Smooth muscle cell (in vitro differentiated cells): ENCODE data around the gene TOPORS. TPM values are rescaled to one million over a fixed set of nuclear protein-coding genes. Genes with fewer than 3 reads are reported as not detected.
"Not testable (repeated sequence)": the region's sequence is repeated elsewhere in the genome, so short reads cannot be mapped to it uniquely, and the experiment has no call there.

Source experiments
- DNase-seq: peaks from one replicate; lab custom pipeline; 2025; ENCODE audit not compliant: unreplicated experiment; lab: John Stamatoyannopoulos, UW
- H2AFZ ChIP-seq: fragments of 200-600 bp; sonication (generic); 2 replicates; pipeline ENCODE4 v1.6.0; 2016; ENCODE audit warnings: antibody characterized with exemption, low read depth, mild to moderate bottlenecking
- H3F3A ChIP-seq: fragments of 200-600 bp; sonication (generic); 2 replicates; pipeline ENCODE4 v1.6.0; 2017; ENCODE audit warnings: antibody characterized with exemption, low read depth
- H3K27ac ChIP-seq: fragments of 200-600 bp; sonication (generic); 2 replicates; pipeline ENCODE4 v1.5.1; 2016; ENCODE audit warnings: low read depth, mild to moderate bottlenecking
- H3K27me3 ChIP-seq: fragments of 200-600 bp; sonication (generic); 2 replicates; pipeline ENCODE4 v1.6.1; 2016; ENCODE audit warnings: low read depth, mild to moderate bottlenecking
- H3K36me3 ChIP-seq: fragments of 200-600 bp; sonication (generic); 2 replicates; pipeline ENCODE4 v1.5.1; 2016; ENCODE audit warnings: low read depth
- H3K4me1 ChIP-seq: fragments of 200-600 bp; sonication (generic); 2 replicates; pipeline ENCODE4 v1.5.1; 2016; ENCODE audit warnings: low read depth
- H3K4me2 ChIP-seq: fragments of 200-600 bp; sonication (generic); 2 replicates; pipeline ENCODE4 v1.6.0; 2016; ENCODE audit warnings: mild to moderate bottlenecking
- H3K4me3 ChIP-seq: fragments of 200-600 bp; sonication (generic); 2 replicates; pipeline ENCODE4 v1.5.1; 2016; ENCODE audit warnings: mild to moderate bottlenecking
- H3K79me2 ChIP-seq: fragments of 200-600 bp; sonication (generic); 2 replicates; pipeline ENCODE4 v1.6.0; 2016; ENCODE audit warnings: low read depth, mild to moderate bottlenecking
- H3K9ac ChIP-seq: fragments of 200-600 bp; sonication (generic); 2 replicates; pipeline ENCODE4 v1.6.0; 2016; ENCODE audit warnings: low read depth
- H3K9me3 ChIP-seq: fragments of 200-600 bp; sonication (generic); replicated peaks from 2 replicates; pipeline ENCODE4 v1.5.1; 2016; ENCODE audit warnings: low read depth
- H4K20me1 ChIP-seq: fragments of 200-600 bp; sonication (generic); 2 replicates; pipeline ENCODE4 v1.6.0; 2016; ENCODE audit warnings: low read depth
- CTCF ChIP-seq: fragments of 200-600 bp; sonication (generic); IDR thresholded peaks from 2 replicates; pipeline ENCODE4 v1.5.1; 2017; ENCODE audit warnings: borderline replicate concordance, mild to moderate bottlenecking, antibody characterized with exemption; ENCODE audit not compliant: insufficient read depth, poor library complexity, severe bottlenecking
- WGBS: methylation state at CpG from one replicate; pipeline ENCODE4 v1.1.7; 2016; ENCODE audit warnings: low lambda C conversion rate; 5-methylcytosine and 5-hydroxymethylcytosine counted together
- polyA plus RNA-seq: library from polyadenylated mRNA; unstranded; fragments of >200 nt; fragmentation: Nextera tagmentation; extraction: Ambion mirVana; gene quantifications from 2 replicates; pipeline ENCODE4 v1.2.1, GENCODE V29; 2016
- total RNA-seq: library from RNA; depleted of rRNA; stranded (reverse); fragments of >200 nt; gene quantifications from 2 replicates; pipeline ENCODE4 v1.2.3, GENCODE V29; 2014

Gene TOPORS
- total and polyA plus RNA-seq, 2 experiments from 2014 or later = 14.2 to 25.3 TPM

GRCh38 chr9:32550562-32551275 lies 1.7 kb downstream of the TOPORS start:
- peaks cover 51% of the 10 kb centered on the region for H4K20me1 ChIP-seq
- H3K9me3 ChIP-seq = no peaks in the 10 kb centered on the region
- H3K4me2 ChIP-seq = peak overlapping the region; percentile 95
- H2AFZ ChIP-seq = peak overlapping the region; percentile 81
- peak; percentile 80 for DNase-seq
- peaks cover 50% of the 10 kb centered on the region for H3K79me2 ChIP-seq
- no peaks in the 10 kb centered on the region for H3K36me3 ChIP-seq
- H3K4me3 ChIP-seq = peak overlapping the region; percentile 82
- H3K27ac ChIP-seq = peak overlapping the region; percentile 94
- H3K4me1 ChIP-seq = no peaks in the 10 kb centered on the region
- WGBS = 1% methylated on average over 75 of the region's 75 CpGs
- H3K9ac ChIP-seq = peak overlapping the region; percentile 94
- H3F3A ChIP-seq = peaks cover 7% of the 10 kb centered on the region
- TF ChIP-seq CTCF = no peak
- no peaks in the 10 kb centered on the region for H3K27me3 ChIP-seq

- DNase-seq = no peak
- H3K9me3 ChIP-seq = no peaks in the 10 kb centered on the region
- H3K79me2 ChIP-seq = peaks cover 56% of the 10 kb centered on the region
- TF ChIP-seq CTCF = no peak
- peak overlapping the region; percentile 94 for H3K27ac ChIP-seq
- H3K4me2 ChIP-seq = peak overlapping the region; percentile 95
- H3F3A ChIP-seq = peaks cover 7% of the 10 kb centered on the region
- H3K4me3 ChIP-seq = peak overlapping the region; percentile 82
- no peaks in the 10 kb centered on the region for H3K36me3 ChIP-seq
- H2AFZ ChIP-seq = no peak overlapping the region
- H3K4me1 ChIP-seq = no peaks in the 10 kb centered on the region
- under 1% methylated on average over 10 of the region's 10 CpGs for WGBS
- peak overlapping the region; percentile 94 for H3K9ac ChIP-seq
- H4K20me1 ChIP-seq = peaks cover 56% of the 10 kb centered on the region
- no peaks in the 10 kb centered on the region for H3K27me3 ChIP-seq
Observed at GRCh38 chr9:32550150-32550561, 2.2 kb downstream of the TOPORS start.

GRCh38 chr9:32548213-32548612 lies 4.2 kb downstream of the TOPORS start:
- H3F3A ChIP-seq, DNase-seq, H3K4me1 ChIP-seq, H3K27me3 ChIP-seq, H3K9me3 ChIP-seq, H2AFZ ChIP-seq, H3K4me2 ChIP-seq, H3K4me3 ChIP-seq, H3K36me3 ChIP-seq, H3K27ac ChIP-seq, H3K9ac ChIP-seq: not testable (repeated sequence)
- Histone ChIP-seq H3K79me2 (peaks cover 75% of the 10 kb centered on the region), H4K20me1 (peaks cover 75% of the 10 kb centered on the region)
- WGBS = 98% methylated on average over 20 of the region's 20 CpGs

GRCh38 chr9:32545884-32546283 lies 6.5 kb downstream of the TOPORS start:
- Histone ChIP-seq H3K27me3 (no peaks in the 10 kb centered on the region), H3K27ac (no peak overlapping the region), H4K20me1 (peaks cover 92% of the 10 kb centered on the region), H3K36me3 (peaks cover 14% of the 10 kb centered on the region), H3F3A (no peaks in the 10 kb centered on the region), H3K9me3 (no peaks in the 10 kb centered on the region), H3K4me3 (no peak overlapping the region), H3K79me2 (peaks cover 95% of the 10 kb centered on the region), H2AFZ (no peak overlapping the region), H3K4me1 (no peaks in the 10 kb centered on the region), H3K9ac (no peak overlapping the region), H3K4me2 (no peak overlapping the region)
- WGBS = 96% methylated on average over 1 of the region's 1 CpG
- no peak for DNase-seq
- no peak for TF ChIP-seq CTCF
